Astrocyte of the spinal cord (primary cell): ENCODE measurements around the gene DEXI.
"Not testable (repeated sequence)": the region's sequence is repeated elsewhere in the genome, so short reads cannot be mapped to it uniquely, and the experiment has no call there.

Source experiments
- DNase-seq: peaks from one replicate; pipeline ENCODE4 v3.0.0; 2011; ENCODE audit warnings: low read depth, low spot score
- H3K4me3 ChIP-seq: 2 replicates; pipeline ENCODE4 v1.5.1; 2011; ENCODE audit warnings: low read depth, mild to moderate bottlenecking, low read length, moderate library complexity
- in situ Hi-C: cut with HindIII; loops from 2 replicates; pipeline ENCODE4 v1.10.0; 2017; ENCODE audit warnings: low sequenced_read_pairs
- TF ChIP-seq, protein P1 (sequence below): IDR thresholded peaks from 2 replicates; pipeline ENCODE4 v1.5.1; 2012; ENCODE audit warnings: low read depth, mild to moderate bottlenecking, low read length, inconsistent platforms

Gene DEXI

DNA sequence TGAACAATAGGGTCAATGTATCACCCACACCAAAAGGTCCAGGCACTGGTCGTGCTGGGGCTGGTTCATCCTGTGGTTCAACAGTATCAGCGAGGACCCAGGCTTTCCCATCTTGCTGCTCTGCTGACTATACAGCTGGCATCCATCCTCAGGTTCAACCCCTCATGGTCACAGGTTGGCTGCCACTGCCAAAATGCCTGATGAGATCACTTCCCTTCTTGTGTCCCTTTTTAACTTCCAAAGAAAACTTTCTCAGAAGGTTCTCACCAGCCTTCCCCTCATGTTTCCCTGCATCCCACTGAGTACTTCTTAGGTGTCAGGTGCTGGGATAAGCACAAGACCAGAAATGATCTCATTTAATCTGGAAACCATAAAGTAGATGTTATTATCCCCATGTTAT, 27.8 kb upstream of the DEXI start:
- DNase-seq = peak; percentile 70

DNA sequence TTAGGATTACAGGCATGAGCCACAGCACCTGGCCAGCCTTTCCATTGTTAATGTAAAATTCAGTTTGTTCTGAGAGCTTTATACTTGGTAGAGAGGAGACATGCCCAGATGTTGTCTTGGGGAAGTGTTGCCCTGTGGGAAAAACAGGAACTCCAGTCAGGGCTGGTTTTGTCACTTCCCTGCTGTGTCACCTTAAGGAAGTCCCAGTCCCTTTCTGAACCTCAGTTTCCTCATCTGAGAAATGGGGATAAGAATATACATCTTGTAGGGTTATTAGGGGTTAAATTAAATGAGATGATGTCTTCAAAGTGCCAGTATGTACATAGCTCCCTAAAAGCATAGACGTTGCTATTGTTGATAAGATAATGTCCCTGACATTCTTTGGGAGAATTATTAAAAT, 27.3 kb upstream of the DEXI start:
- TF ChIP-seq, protein P1, sequence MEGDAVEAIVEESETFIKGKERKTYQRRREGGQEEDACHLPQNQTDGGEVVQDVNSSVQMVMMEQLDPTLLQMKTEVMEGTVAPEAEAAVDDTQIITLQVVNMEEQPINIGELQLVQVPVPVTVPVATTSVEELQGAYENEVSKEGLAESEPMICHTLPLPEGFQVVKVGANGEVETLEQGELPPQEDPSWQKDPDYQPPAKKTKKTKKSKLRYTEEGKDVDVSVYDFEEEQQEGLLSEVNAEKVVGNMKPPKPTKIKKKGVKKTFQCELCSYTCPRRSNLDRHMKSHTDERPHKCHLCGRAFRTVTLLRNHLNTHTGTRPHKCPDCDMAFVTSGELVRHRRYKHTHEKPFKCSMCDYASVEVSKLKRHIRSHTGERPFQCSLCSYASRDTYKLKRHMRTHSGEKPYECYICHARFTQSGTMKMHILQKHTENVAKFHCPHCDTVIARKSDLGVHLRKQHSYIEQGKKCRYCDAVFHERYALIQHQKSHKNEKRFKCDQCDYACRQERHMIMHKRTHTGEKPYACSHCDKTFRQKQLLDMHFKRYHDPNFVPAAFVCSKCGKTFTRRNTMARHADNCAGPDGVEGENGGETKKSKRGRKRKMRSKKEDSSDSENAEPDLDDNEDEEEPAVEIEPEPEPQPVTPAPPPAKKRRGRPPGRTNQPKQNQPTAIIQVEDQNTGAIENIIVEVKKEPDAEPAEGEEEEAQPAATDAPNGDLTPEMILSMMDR = no peak
- in situ Hi-C loops = no loop called here
- DNase-seq = no peak
- H3K4me3 ChIP-seq = no peak overlapping the region

More for the DNA sequence above, 27.8 kb upstream of the DEXI start:
- in situ Hi-C loops = no loop called here
- TF ChIP-seq, protein P1 = no peak
- no peak overlapping the region for H3K4me3 ChIP-seq

DNA sequence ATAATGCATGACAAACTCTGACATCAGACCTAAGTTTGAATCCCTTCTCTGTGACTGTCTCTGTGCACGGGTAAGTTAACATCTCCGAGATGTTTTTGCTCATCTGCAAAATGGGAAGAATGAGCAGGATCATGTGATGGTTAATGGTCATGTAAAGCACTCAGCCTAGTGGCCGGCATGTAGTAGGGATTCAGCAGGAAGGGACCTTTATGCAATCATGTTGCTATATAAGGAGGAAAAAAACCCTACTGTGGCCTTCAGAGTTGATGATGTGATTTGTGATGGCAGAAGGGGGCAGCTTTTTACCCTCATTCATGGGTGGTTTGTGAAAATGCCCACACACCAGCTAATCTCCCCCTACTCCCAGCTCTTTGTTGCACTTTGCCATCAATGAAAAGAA, 26.2 kb upstream of the DEXI start:
- in situ Hi-C loops = no loop called here
- TF ChIP-seq, protein P1 = no peak
- no peak overlapping the region for H3K4me3 ChIP-seq
- no peak for DNase-seq

DNA sequence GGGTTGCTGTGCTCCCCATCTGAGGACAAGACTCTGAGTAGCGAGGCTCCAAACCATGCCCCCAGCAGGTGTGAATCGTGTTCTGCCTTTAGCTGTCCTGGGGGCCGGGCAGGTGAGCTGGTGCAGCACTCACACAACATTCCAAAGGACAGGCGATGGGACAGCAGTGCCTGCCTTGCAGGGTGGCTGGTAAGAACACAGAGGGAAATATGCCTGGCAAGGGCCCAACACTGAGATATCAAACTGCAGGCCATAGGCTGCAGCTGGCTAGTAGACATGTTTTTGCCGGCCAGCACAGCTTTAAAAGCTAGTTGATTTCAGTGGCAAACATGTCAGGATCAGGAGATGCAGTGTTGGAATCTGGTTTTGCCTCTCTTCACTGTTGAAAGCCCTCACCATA, 25.7 kb upstream of the DEXI start:
- H3K4me3 ChIP-seq = no peak overlapping the region
- TF ChIP-seq, protein P1 = no peak
- in situ Hi-C loops = no loop called here

DNA sequence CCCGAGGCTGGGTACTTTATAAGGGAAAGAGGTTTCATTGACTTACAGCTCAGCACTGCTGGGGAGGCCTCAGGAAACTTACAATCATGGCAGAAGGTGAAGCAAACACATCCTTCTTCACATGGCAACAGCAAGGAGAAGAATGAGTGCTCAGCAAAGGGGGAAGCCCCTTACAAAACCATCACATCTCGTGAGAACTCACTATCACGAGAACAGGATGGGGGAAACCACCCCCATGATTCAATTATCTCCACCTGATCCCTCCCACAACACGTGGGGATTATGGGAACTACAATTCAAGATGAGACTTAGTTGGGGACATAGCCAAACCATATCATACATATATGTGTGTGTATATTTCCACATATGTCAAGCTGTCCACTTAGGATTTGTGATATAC, 24.3 kb upstream of the DEXI start:
- DNase-seq, in situ Hi-C loops, H3K4me3 ChIP-seq: not testable (repeated sequence)

More for the DNA sequence above, 25.7 kb upstream of the DEXI start:
- no peak for DNase-seq

- in situ Hi-C loops = no loop called here
- DNase-seq = no peak
- H3K4me3 ChIP-seq = no peak overlapping the region
- TF ChIP-seq, protein P1 = no peak
Measured at GRCh38 chr16:10966129-10966528, 23.9 kb upstream of the DEXI start.

- DNase-seq = no peak
- TF ChIP-seq, protein P1 = no peak
- in situ Hi-C loops = no loop called here
- H3K4me3 ChIP-seq = no peak overlapping the region
Measured at GRCh38 chr16:10965440-10966061, 23.3 kb upstream of the DEXI start.
